Trophoblast cell (in vitro differentiated cells and primary cell): Measurements from ENCODE around the gene ADORA3.

ENCODE experiments used
- DNase-seq, 2 donors: peaks; one replicate each; pipeline ENCODE4 v3.0.0-alpha.2; 2016
- H2AFZ ChIP-seq: 2 replicates; pipeline ENCODE4 v1.6.1; 2013; ENCODE audit warnings: low read length, moderate library complexity, mild to moderate bottlenecking; ENCODE audit not compliant: insufficient read depth, poor library complexity
- H2AK5ac ChIP-seq: 2 replicates; pipeline ENCODE4 v1.6.1; 2013; ENCODE audit warnings: mild to moderate bottlenecking, low read length
- H2BK120ac ChIP-seq: 2 replicates; pipeline ENCODE4 v1.6.1; 2013; ENCODE audit warnings: low read length, mild to moderate bottlenecking, moderate library complexity; ENCODE audit not compliant: insufficient read depth, poor library complexity
- H2BK12ac ChIP-seq: 2 replicates; pipeline ENCODE4 v1.6.1; 2013; ENCODE audit warnings: mild to moderate bottlenecking, low read length, moderate library complexity
- H2BK5ac ChIP-seq: 2 replicates; pipeline ENCODE4 v1.6.1; 2013; ENCODE audit warnings: low read length, low read depth, moderate library complexity, mild to moderate bottlenecking; ENCODE audit not compliant: poor library complexity
- H3K14ac ChIP-seq: 2 replicates; pipeline ENCODE4 v1.6.1; 2013; ENCODE audit warnings: mild to moderate bottlenecking, low read length
- H3K18ac ChIP-seq: 2 replicates; pipeline ENCODE4 v1.6.1; 2013; ENCODE audit warnings: mild to moderate bottlenecking, low read length
- H3K23ac ChIP-seq: 2 replicates; pipeline ENCODE4 v1.6.1; 2013; ENCODE audit warnings: low read length
- H3K27ac ChIP-seq: 2 replicates; pipeline ENCODE4 v1.5.1; 2013; ENCODE audit warnings: low read depth, mild to moderate bottlenecking, inconsistent platforms, low read length, moderate library complexity
- H3K27me3 ChIP-seq: 2 replicates; pipeline ENCODE4 v1.6.1; 2013; ENCODE audit warnings: inconsistent platforms, mild to moderate bottlenecking, low read length, moderate library complexity; ENCODE audit not compliant: insufficient read depth
- H3K36me3 ChIP-seq, 2 experiments: 1 replicate in 1 of 2; 2 replicates in 1 of 2; pipeline ENCODE4 v1.6.1; 2013; ENCODE audit warnings: low read length in 2 of 2, mild to moderate bottlenecking in 2 of 2, moderate library complexity in 1 of 2; ENCODE audit not compliant: insufficient read depth in 2 of 2, control insufficient read depth in 1 of 2
- H3K4ac ChIP-seq: 2 replicates; pipeline ENCODE4 v1.6.1; 2013; ENCODE audit warnings: low read depth, mild to moderate bottlenecking, low read length, moderate library complexity
- H3K4me1 ChIP-seq, 2 experiments: 1 replicate in 1 of 2; 2 replicates in 1 of 2; pipeline ENCODE4 v1.6.1; 2013; ENCODE audit warnings: low read length in 2 of 2, mild to moderate bottlenecking in 2 of 2, moderate library complexity in 1 of 2; ENCODE audit not compliant: insufficient read depth in 2 of 2, control insufficient read depth in 1 of 2
- H3K4me2 ChIP-seq: 2 replicates; pipeline ENCODE4 v1.6.1; 2013; ENCODE audit warnings: inconsistent platforms, mild to moderate bottlenecking, low read length, moderate library complexity
- H3K4me3 ChIP-seq: 2 replicates; pipeline ENCODE4 v1.5.1; 2013; ENCODE audit warnings: mild to moderate bottlenecking, low read depth, low read length, inconsistent platforms
- H3K79me1 ChIP-seq: one replicate; pipeline ENCODE4 v1.6.1; 2013; ENCODE audit warnings: low read length
- H3K79me2 ChIP-seq: 2 replicates; pipeline ENCODE4 v1.6.1; 2013; ENCODE audit warnings: low read length, mild to moderate bottlenecking; ENCODE audit not compliant: control insufficient read depth, insufficient read depth, poor library complexity
- H3K9ac ChIP-seq: 2 replicates; pipeline ENCODE4 v1.6.1; 2013; ENCODE audit warnings: mild to moderate bottlenecking, low read length
- H3K9me3 ChIP-seq: 2 replicates; pipeline ENCODE4 v1.6.1; 2013; ENCODE audit warnings: low read depth, mild to moderate bottlenecking, control low read depth, inconsistent platforms, low read length; ENCODE audit not compliant: insufficient read depth
- H4K12ac ChIP-seq: 2 replicates; pipeline ENCODE4 v1.6.1; 2013; ENCODE audit warnings: low read depth, mild to moderate bottlenecking, low read length, moderate library complexity
- H4K8ac ChIP-seq: 2 replicates; pipeline ENCODE4 v1.6.1; 2013; ENCODE audit warnings: low read depth, mild to moderate bottlenecking, low read length, moderate library complexity
- H4K91ac ChIP-seq: one replicate; pipeline ENCODE4 v1.6.1; 2013; ENCODE audit warnings: low read depth, mild to moderate bottlenecking, low read length, moderate library complexity
- WGBS: extraction: QIAGEN DNeasy Blood & Tissue Kit; methylation state at CpG from one replicate; pipeline ENCODE4 v1.1.7; 2013; ENCODE audit warnings: missing lambda C conversion rate; ENCODE audit not compliant: insufficient read length, insufficient coverage; ENCODE audit errors: extremely low coverage; 5-methylcytosine and 5-hydroxymethylcytosine counted together

The ADORA3 gene

GRCh38 chr1:111499026-111499785 lies 4.2 kb downstream of the ADORA3 start:
- H3K14ac ChIP-seq: no peak overlapping the region
- no peak overlapping the region for H3K9ac ChIP-seq
- WGBS: no CpG with 5 or more reads among the region's 5 CpGs
- H3K27ac ChIP-seq: no peak overlapping the region
- H3K27me3 ChIP-seq: no peaks in the 10 kb centered on the region
- H4K12ac ChIP-seq: no peak overlapping the region
- no peak overlapping the region for H4K8ac ChIP-seq
- H3K4me1 ChIP-seq: no peaks in the 10 kb centered on the region
- no peak overlapping the region for H2BK12ac ChIP-seq
- H3K4me3 ChIP-seq: no peak overlapping the region
- no peaks in the 10 kb centered on the region for H3K79me1 ChIP-seq
- H3K4me2 ChIP-seq: no peak overlapping the region
- no peak overlapping the region for H3K18ac ChIP-seq
- no peak for DNase-seq
- H4K91ac ChIP-seq: no peak overlapping the region
- no peak overlapping the region for H2AFZ ChIP-seq
- H2AK5ac ChIP-seq: no peak overlapping the region
- H2BK5ac ChIP-seq: no peak overlapping the region
- H3K23ac ChIP-seq: no peak overlapping the region
- H3K79me2 ChIP-seq: no peaks in the 10 kb centered on the region
- H3K4ac ChIP-seq: no peak overlapping the region
- H3K9me3 ChIP-seq: no peaks in the 10 kb centered on the region
- H3K36me3 ChIP-seq: no peaks in the 10 kb centered on the region
- H2BK120ac ChIP-seq: no peak overlapping the region

GRCh38 chr1:111497592-111497991 lies 5.8 kb downstream of the ADORA3 start:
- no peak overlapping the region for H4K12ac ChIP-seq
- H3K4me2 ChIP-seq: no peak overlapping the region
- no CpG with 5 or more reads among the region's 5 CpGs for WGBS
- no peak overlapping the region for H3K23ac ChIP-seq
- H3K27me3 ChIP-seq: no peaks in the 10 kb centered on the region
- H3K9ac ChIP-seq: no peak overlapping the region
- no peaks in the 10 kb centered on the region for H3K79me1 ChIP-seq
- no peaks in the 10 kb centered on the region for H3K36me3 ChIP-seq
- H2BK120ac ChIP-seq: no peak overlapping the region
- H2AFZ ChIP-seq: no peak overlapping the region
- no peaks in the 10 kb centered on the region for H3K9me3 ChIP-seq
- H3K79me2 ChIP-seq: no peaks in the 10 kb centered on the region
- H4K8ac ChIP-seq: no peak overlapping the region
- H2BK5ac ChIP-seq: no peak overlapping the region
- no peak overlapping the region for H3K18ac ChIP-seq
- H3K4ac ChIP-seq: no peak overlapping the region
- no peaks in the 10 kb centered on the region for H3K4me1 ChIP-seq
- no peak overlapping the region for H2BK12ac ChIP-seq
- H4K91ac ChIP-seq: no peak overlapping the region
- H3K27ac ChIP-seq: no peak overlapping the region
- no peak overlapping the region for H3K14ac ChIP-seq
- DNase-seq: no peak
- H2AK5ac ChIP-seq: no peak overlapping the region
- no peak overlapping the region for H3K4me3 ChIP-seq

GRCh38 chr1:111496398-111496797 lies 7.0 kb downstream of the ADORA3 start:
- no peak for DNase-seq
- H3K36me3 ChIP-seq: no peaks in the 10 kb centered on the region
- H3K4ac ChIP-seq: no peak overlapping the region
- H2AFZ ChIP-seq: no peak overlapping the region
- no peak overlapping the region for H3K9ac ChIP-seq
- H3K14ac ChIP-seq: no peak overlapping the region
- no peaks in the 10 kb centered on the region for H3K79me1 ChIP-seq
- no peak overlapping the region for H2BK12ac ChIP-seq
- H3K18ac ChIP-seq: no peak overlapping the region
- no peaks in the 10 kb centered on the region for H3K27me3 ChIP-seq
- no peak overlapping the region for H3K4me2 ChIP-seq
- no peak overlapping the region for H2BK5ac ChIP-seq
- H3K79me2 ChIP-seq: no peaks in the 10 kb centered on the region
- no peak overlapping the region for H2AK5ac ChIP-seq
- H4K12ac ChIP-seq: no peak overlapping the region
- no peaks in the 10 kb centered on the region for H3K9me3 ChIP-seq
- no peak overlapping the region for H3K23ac ChIP-seq
- H4K91ac ChIP-seq: no peak overlapping the region
- H3K27ac ChIP-seq: no peak overlapping the region
- H4K8ac ChIP-seq: no peak overlapping the region
- H3K4me1 ChIP-seq: no peaks in the 10 kb centered on the region
- WGBS: no CpG with 5 or more reads among the region's 4 CpGs
- H3K4me3 ChIP-seq: no peak overlapping the region
- no peak overlapping the region for H2BK120ac ChIP-seq

- Histone ChIP-seq H3K27me3 (no peaks in the 10 kb centered on the region), H2BK12ac (no peak overlapping the region), H3K4me3 (no peak overlapping the region), H3K14ac (no peak overlapping the region), H3K23ac (no peak overlapping the region), H4K12ac (no peak overlapping the region), H3K27ac (no peak overlapping the region), H3K36me3 (no peaks in the 10 kb centered on the region), H3K4me1 (no peaks in the 10 kb centered on the region), H3K79me1 (no peaks in the 10 kb centered on the region), H2AK5ac (no peak overlapping the region), H3K9ac (no peak overlapping the region), H3K18ac (no peak overlapping the region), H2BK120ac (no peak overlapping the region), H3K4me2 (no peak overlapping the region), H3K4ac (no peak overlapping the region), H2BK5ac (no peak overlapping the region), H2AFZ (no peak overlapping the region), H4K91ac (no peak overlapping the region), H3K9me3 (no peaks in the 10 kb centered on the region), H4K8ac (no peak overlapping the region), H3K79me2 (no peaks in the 10 kb centered on the region)
- no peak for DNase-seq
- no CpG with 5 or more reads among the region's 7 CpGs for WGBS
These were observed 12.4 kb downstream of the ADORA3 start for GRCh38 chr1:111491070-111491469.
